Activated CD8-positive, alpha-beta T cell treated with anti-CD3 and anti-CD28 coated beads for 36 hours (primary cell): ENCODE measurements around the gene NCOA1. TPM values are rescaled to one million over a fixed set of nuclear protein-coding genes. Genes with fewer than 3 reads are reported as not detected.

Experiments used
- ATAC-seq: fragments of 200-7000 bp; cut with Tn5 transposase; one replicate; pipeline ENCODE4 v1.10.0; 2021; ENCODE audit warnings: mild to moderate bottlenecking, moderate library complexity
- CTCF ChIA-PET: fragments of 350-600 bp; sonication (Branson Sonifier 250); formaldehyde crosslinking; loops from one replicate; lab custom pipeline; 2021; ENCODE audit warnings: antibody characterized with exemption; lab: Charles Lee
- POLR2A ChIA-PET: fragments of 350-600 bp; sonication (Branson Sonifier 250); formaldehyde crosslinking; loops from one replicate; lab custom pipeline; 2021; ENCODE audit warnings: antibody characterized with exemption; lab: Charles Lee
- DNase-seq: peaks from one replicate; pipeline ENCODE4 v3.0.0-alpha.2; 2020
- H3K27ac Mint-ChIP-seq: one replicate; pipeline ENCODE4 v1.8.0; 2021; ENCODE audit warnings: mild to moderate bottlenecking, mixed read lengths
- H3K27me3 Mint-ChIP-seq: one replicate; pipeline ENCODE4 v1.8.0; 2021; ENCODE audit warnings: mixed read lengths
- H3K36me3 Mint-ChIP-seq: one replicate; pipeline ENCODE4 v1.8.0; 2021; ENCODE audit warnings: low read depth, mixed read lengths
- H3K4me1 Mint-ChIP-seq: one replicate; pipeline ENCODE4 v1.8.0; 2021; ENCODE audit warnings: low read depth, mixed read lengths
- H3K4me3 Mint-ChIP-seq: one replicate; pipeline ENCODE4 v1.8.0; 2021; ENCODE audit warnings: mild to moderate bottlenecking, moderate library complexity, mixed read lengths
- H3K9me3 Mint-ChIP-seq: one replicate; pipeline ENCODE4 v1.8.0; 2021; ENCODE audit warnings: mixed read lengths
- CTCF ChIP-seq: fragments of 200-600 bp; IDR thresholded peaks from one replicate; pipeline ENCODE4 v1.8.0; 2022; ENCODE audit warnings: antibody characterized with exemption, mild to moderate bottlenecking
- intact Hi-C: fragments of 100-400 bp; cut with micrococcal nuclease; formaldehyde crosslinking; loops from one replicate; pipeline ENCODE4 v1.10.0; 2022
- total RNA-seq, 2 experiments: library from RNA; stranded (reverse); gene quantifications; one replicate each; pipeline ENCODE4 v1.2.3, GENCODE V29; 2021

The NCOA1 gene
- total RNA-seq, 2 experiments from 2014 or later: 16.8 to 17.1 TPM

GRCh38 chr2:24551016-24551415 lies 60.0 kb downstream of the NCOA1 start:
- TF ChIP-seq CTCF: no peak
- ChIA-PET CTCF (no interaction called here), POLR2A (no interaction called here)
- H3K4me1 Mint-ChIP-seq: peaks cover 26% of the 10 kb centered on the region
- H3K9me3 Mint-ChIP-seq: peaks cover 24% of the 10 kb centered on the region
- intact Hi-C loops: no loop called here
- DNase-seq (no peak), ATAC-seq (no peak)
- peaks cover 36% of the 10 kb centered on the region for H3K36me3 Mint-ChIP-seq
- no peak overlapping the region for H3K4me3 Mint-ChIP-seq
- no peaks in the 10 kb centered on the region for H3K27me3 Mint-ChIP-seq
- H3K27ac Mint-ChIP-seq: no peak overlapping the region

GRCh38 chr2:24552836-24553235 lies 61.8 kb downstream of the NCOA1 start:
- H3K4me1 Mint-ChIP-seq: peaks cover 26% of the 10 kb centered on the region
- H3K27me3 Mint-ChIP-seq: no peaks in the 10 kb centered on the region
- ChIA-PET POLR2A (no interaction called here), CTCF (interaction anchor here (0.6 kb wide), 1 partner anchor 25 kb away, joined by 3 read pairs; no protein-coding TSS in a partner anchor)
- peaks cover 44% of the 10 kb centered on the region for H3K36me3 Mint-ChIP-seq
- intact Hi-C loops: no loop called here
- H3K9me3 Mint-ChIP-seq: peaks cover 34% of the 10 kb centered on the region
- DNase-seq (no peak), ATAC-seq (no peak)
- H3K27ac Mint-ChIP-seq: no peak overlapping the region
- H3K4me3 Mint-ChIP-seq: no peak overlapping the region
- no peak for TF ChIP-seq CTCF

GRCh38 chr2:24558781-24559472 lies 67.9 kb downstream of the NCOA1 start:
- no peaks in the 10 kb centered on the region for H3K27me3 Mint-ChIP-seq
- ATAC-seq (no peak), DNase-seq (no peak)
- ChIA-PET POLR2A (interaction anchor here (0.6 kb wide), 1 partner anchor 137 kb away, joined by 3 read pairs; no protein-coding TSS in a partner anchor), CTCF (interaction anchor here (1.5 kb wide), 1 partner anchor 10 kb away, joined by 4 read pairs; no protein-coding TSS in a partner anchor)
- intact Hi-C loops: no loop called here
- H3K36me3 Mint-ChIP-seq: peaks cover 34% of the 10 kb centered on the region
- H3K4me3 Mint-ChIP-seq: no peak overlapping the region
- no peak overlapping the region for H3K27ac Mint-ChIP-seq
- peaks cover 24% of the 10 kb centered on the region for H3K9me3 Mint-ChIP-seq
- TF ChIP-seq CTCF: no peak
- H3K4me1 Mint-ChIP-seq: peaks cover 31% of the 10 kb centered on the region

- H3K36me3 Mint-ChIP-seq: peaks cover 35% of the 10 kb centered on the region
- peaks cover 31% of the 10 kb centered on the region for H3K4me1 Mint-ChIP-seq
- H3K4me3 Mint-ChIP-seq: no peak overlapping the region
- no peaks in the 10 kb centered on the region for H3K27me3 Mint-ChIP-seq
- no peak for TF ChIP-seq CTCF
- ChIA-PET POLR2A (no interaction called here), CTCF (interaction anchor here (1.2 to 1.5 kb wide), 2 partner anchors 9 to 29 kb away, joined by 3 to 4 read pairs; no protein-coding TSS in a partner anchor)
- DNase-seq: no peak
- H3K9me3 Mint-ChIP-seq: peaks cover 21% of the 10 kb centered on the region
- H3K27ac Mint-ChIP-seq: no peak overlapping the region
- ATAC-seq: no peak
- intact Hi-C loops: no loop called here
Observed at GRCh38 chr2:24559473-24560113, 68.5 kb downstream of the NCOA1 start.

GRCh38 chr2:24565537-24565936 lies 74.5 kb downstream of the NCOA1 start:
- H3K4me1 Mint-ChIP-seq: peaks cover 26% of the 10 kb centered on the region
- no peak overlapping the region for H3K4me3 Mint-ChIP-seq
- POLR2A ChIA-PET: no interaction called here
- ATAC-seq (no peak), DNase-seq (no peak)
- no peak for TF ChIP-seq CTCF
- H3K27ac Mint-ChIP-seq: no peak overlapping the region
- intact Hi-C loops: no loop called here
- CTCF ChIA-PET: interaction anchor here (1.7 kb wide), 1 partner anchor 143 kb away, joined by 3 read pairs; no protein-coding TSS in a partner anchor
- peaks cover 28% of the 10 kb centered on the region for H3K36me3 Mint-ChIP-seq
- no peaks in the 10 kb centered on the region for H3K27me3 Mint-ChIP-seq
- peaks cover 6% of the 10 kb centered on the region for H3K9me3 Mint-ChIP-seq
